Esophagus squamous epithelium (tissue), 5 donors: ENCODE results near the gene CD86. TPM values are rescaled to one million over a fixed set of nuclear protein-coding genes. Genes with fewer than 3 reads are reported as not detected.

Experiments
- DNase-seq: peaks from one replicate; lab custom pipeline; 2025; lab: John Stamatoyannopoulos, UW
- H3K27ac ChIP-seq, 4 donors: fragments of 200-600 bp; sonication (generic); one replicate each; pipeline ENCODE4 v1.5.1; 2016 to 2019; ENCODE audit warnings: mild to moderate bottlenecking in 1 of 4
- H3K27me3 ChIP-seq, 4 donors: fragments of 200-600 bp; sonication (generic); 1 replicate in 3 of 4; 2 replicates in 1 of 4; pipeline versions ENCODE4 v1.5.1 to v1.6.0; 2017 to 2021; ENCODE audit warnings: antibody characterized with exemption in 1 of 4
- H3K36me3 ChIP-seq, 3 donors: fragments of 200-600 bp; sonication (generic); one replicate each; pipeline ENCODE4 v1.5.1; 2016 to 2019
- H3K4me1 ChIP-seq, 3 donors: fragments of 200-600 bp; sonication (generic); one replicate each; pipeline ENCODE4 v1.5.1; 2017 to 2019
- H3K4me3 ChIP-seq, 4 donors: fragments of 200-600 bp; sonication (generic); 1 replicate in 3 of 4; 2 replicates in 1 of 4; pipeline ENCODE4 v1.5.1; 2016 to 2019; ENCODE audit warnings: mild to moderate bottlenecking in 2 of 4, moderate library complexity in 1 of 4
- H3K9me3 ChIP-seq, 3 donors: fragments of 200-600 bp; sonication (generic); one replicate each; pipeline ENCODE4 v1.5.1; 2016 to 2019
- CTCF ChIP-seq, 6 experiments: fragments of 450-650 bp in 4 of 6; fragments of 200-600 bp in 2 of 6; sonication (generic) in 2 of 6; IDR thresholded peaks; one replicate each; pipeline ENCODE4 v1.5.1; 2016 to 2019; ENCODE audit warnings: antibody characterized with exemption in 6 of 6, mild to moderate bottlenecking in 4 of 6, moderate library complexity in 4 of 6
- POLR2A ChIP-seq, 4 donors: fragments of 450-650 bp; IDR thresholded peaks; one replicate each; pipeline ENCODE4 v1.6.1; 2017; ENCODE audit warnings: antibody characterized with exemption in 4 of 4, mild to moderate bottlenecking in 4 of 4, moderate library complexity in 3 of 4
- WGBS, 2 donors: methylation state at CpG; one replicate each; pipeline ENCODE4 v1.1.5; 2018; 5-methylcytosine and 5-hydroxymethylcytosine counted together
- intact Hi-C: fragments of 100-400 bp; cut with DNase I; formaldehyde crosslinking; loops from one replicate; pipeline ENCODE4 v1.15.0; 2022
- total RNA-seq, 4 donors: library from RNA; depleted of rRNA; stranded (reverse); fragments of >200 nt; gene quantifications; one replicate each; pipeline ENCODE4 v1.1.0, GENCODE V29; 2016
- donor health status: DM: yes; HTN: yes; CAD: no.

Gene CD86
- total RNA-seq, 4 donors from 2014 or later = 0.42 to 11.1 (median 3.3) TPM

DNA sequence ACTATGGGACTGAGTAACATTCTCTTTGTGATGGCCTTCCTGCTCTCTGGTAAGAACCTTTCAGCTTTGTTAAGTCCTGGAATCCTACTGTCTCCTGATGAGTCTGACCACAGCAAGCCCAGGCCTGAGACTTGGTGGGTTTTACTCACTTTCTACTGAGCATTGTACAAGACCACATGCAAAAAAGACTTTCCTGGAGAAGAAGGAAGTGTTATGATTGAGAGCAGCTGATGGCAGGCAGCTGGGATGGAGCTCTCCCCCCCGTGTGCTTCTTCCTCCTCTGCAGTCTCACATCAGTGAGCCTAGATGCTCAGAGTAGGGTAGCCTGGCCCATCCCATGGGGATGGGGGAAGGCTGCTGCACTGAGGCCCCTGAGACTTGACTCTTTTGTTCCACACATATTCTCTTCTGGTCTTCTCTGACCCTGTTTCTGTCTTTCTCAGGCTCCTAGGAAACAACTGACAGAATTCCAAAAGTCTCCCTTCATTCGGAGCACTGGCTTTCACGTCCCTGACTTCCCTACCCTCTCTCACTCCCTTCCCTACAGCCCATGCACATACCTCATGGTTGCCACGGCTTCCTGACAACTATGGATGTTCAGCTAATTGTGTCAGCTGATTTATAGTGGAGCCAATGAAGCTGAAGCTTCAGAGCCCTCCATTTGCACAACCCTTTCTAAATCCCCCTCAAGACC lies 36.6 kb downstream of the CD86 start:
- Histone ChIP-seq H3K9me3 (no peaks in the 10 kb centered on the region), H3K4me1 (peaks cover 0 to 8% (median 0%) of the 10 kb centered on the region in 3 donors), H3K27ac (no peak overlapping the region), H3K36me3 (no peaks in the 10 kb centered on the region), H3K4me3 (no peak overlapping the region), H3K27me3 (no peaks in the 10 kb centered on the region)
- 54 to 79% methylated on average over 4 of the region's 4 CpGs for WGBS, 2 donors
- TF ChIP-seq POLR2A (IDR thresholded peaks at IDR 0.05) (no peak), CTCF (IDR thresholded peaks at IDR 0.05) (no peak)
- intact Hi-C loops = loop anchor here (10.0 kb wide), 1 partner anchor 207 kb away; no protein-coding TSS in a partner anchor
- no peak for DNase-seq

DNA sequence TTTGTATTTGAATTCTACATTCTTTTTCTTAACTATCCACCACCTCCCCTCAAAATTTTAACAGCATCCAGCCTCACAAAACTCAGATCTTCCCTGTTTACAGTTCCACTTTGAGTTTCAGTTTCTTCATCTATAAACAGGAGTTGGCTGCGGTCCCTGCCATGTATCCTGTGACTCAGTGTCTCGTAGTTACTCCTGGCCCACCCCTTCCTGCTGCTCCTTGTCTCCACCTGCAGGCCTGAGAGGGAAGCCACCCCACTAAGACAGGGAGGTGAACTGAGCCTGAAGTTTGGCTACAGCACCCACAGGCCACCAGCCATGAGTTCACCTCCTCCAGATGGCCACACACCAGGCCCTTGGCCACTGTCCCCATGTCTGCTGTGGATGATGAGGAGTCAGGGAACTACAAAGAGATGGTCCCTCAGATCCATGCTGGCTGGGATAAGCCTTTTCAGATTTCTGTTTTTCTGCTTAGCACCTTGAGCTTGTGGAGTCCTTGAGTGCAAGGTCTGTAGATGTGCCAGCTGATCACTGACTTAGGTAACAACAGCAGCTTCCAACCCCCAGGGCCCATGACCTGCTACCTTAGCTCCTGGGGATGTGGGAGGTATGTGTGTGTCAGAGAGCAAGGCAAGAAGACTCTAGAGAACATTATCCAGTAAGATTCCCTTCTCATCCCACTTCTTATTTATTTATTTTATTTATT lies 37.5 kb downstream of the CD86 start:
- Histone ChIP-seq H3K27ac (no peak overlapping the region), H3K27me3 (no peaks in the 10 kb centered on the region), H3K4me1 (peaks cover 0 to 8% (median 0%) of the 10 kb centered on the region in 3 donors), H3K9me3 (no peaks in the 10 kb centered on the region), H3K4me3 (no peak overlapping the region), H3K36me3 (no peaks in the 10 kb centered on the region)
- DNase-seq = no peak
- intact Hi-C loops = loop anchor here (10.0 kb wide), 1 partner anchor 208 kb away; no protein-coding TSS in a partner anchor
- TF ChIP-seq CTCF (IDR thresholded peaks at IDR 0.05) = peak in 5 of 6 experiments; percentile 26 to 80 (median 43)
- no peak for TF ChIP-seq POLR2A (IDR thresholded peaks at IDR 0.05)
- 37 to 39% methylated on average over 2 of the region's 2 CpGs for WGBS, 2 donors

- 78 to 84% methylated on average over 4 of the region's 4 CpGs for WGBS, 2 donors
- intact Hi-C loops = loop anchor here (10.0 kb wide), 1 partner anchor 209 kb away; no protein-coding TSS in a partner anchor
- no peaks in the 10 kb centered on the region for H3K9me3 ChIP-seq
- DNase-seq = no peak
- no peak overlapping the region for H3K4me3 ChIP-seq
- TF ChIP-seq POLR2A (IDR thresholded peaks at IDR 0.05) = no peak
- peaks cover 0 to 8% (median 0%) of the 10 kb centered on the region in 3 donors for H3K4me1 ChIP-seq
- no peak overlapping the region for H3K27ac ChIP-seq
- H3K27me3 ChIP-seq = no peaks in the 10 kb centered on the region
- H3K36me3 ChIP-seq = no peaks in the 10 kb centered on the region
Measured at GRCh38 chr3:122094125-122094524, 39.0 kb downstream of the CD86 start.

GRCh38 chr3:122094693-122095092 lies 39.5 kb downstream of the CD86 start:
- H3K4me3 ChIP-seq = no peak overlapping the region
- peaks cover 0 to 8% (median 0%) of the 10 kb centered on the region in 3 donors for H3K4me1 ChIP-seq
- intact Hi-C loops = loop anchor here (10.0 kb wide), 1 partner anchor 210 kb away; no protein-coding TSS in a partner anchor
- H3K27ac ChIP-seq = no peak overlapping the region
- WGBS, 2 donors = 66 to 85% methylated on average over 2 of the region's 2 CpGs
- H3K36me3 ChIP-seq = no peaks in the 10 kb centered on the region
- TF ChIP-seq POLR2A (IDR thresholded peaks at IDR 0.05) = no peak
- no peak for TF ChIP-seq CTCF (IDR thresholded peaks at IDR 0.05)
- H3K9me3 ChIP-seq = no peaks in the 10 kb centered on the region
- no peaks in the 10 kb centered on the region for H3K27me3 ChIP-seq
- no peak for DNase-seq

DNA sequence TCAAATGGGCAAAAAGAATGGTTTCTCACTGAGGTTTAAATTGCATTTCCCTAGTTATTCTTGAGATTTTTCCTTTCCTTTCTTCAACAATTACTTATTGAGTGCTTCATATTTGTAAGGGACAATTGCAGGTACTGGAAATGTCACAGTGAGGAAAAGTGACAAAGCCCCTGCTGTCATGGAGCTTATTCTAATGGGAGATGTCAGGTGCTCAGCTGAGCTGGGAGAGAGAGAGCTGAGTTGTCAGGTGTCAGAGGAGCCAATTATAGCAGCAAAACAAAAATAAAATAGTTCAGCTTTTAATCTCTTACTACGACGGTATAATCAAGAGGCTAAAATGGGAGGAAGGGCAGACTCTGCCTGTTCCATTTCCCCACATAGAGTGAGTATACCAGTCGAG lies 42.0 kb downstream of the CD86 start:
- H3K4me3 ChIP-seq = no peak overlapping the region
- no peaks in the 10 kb centered on the region for H3K9me3 ChIP-seq
- DNase-seq = no peak
- no peaks in the 10 kb centered on the region for H3K36me3 ChIP-seq
- WGBS, 2 donors = 67 to 77% methylated on average over 3 of the region's 3 CpGs
- intact Hi-C loops = loop anchor here (10.0 kb wide), 1 partner anchor 212 kb away; no protein-coding TSS in a partner anchor
- no peaks in the 10 kb centered on the region for H3K27me3 ChIP-seq
- no peak overlapping the region for H3K27ac ChIP-seq
- TF ChIP-seq POLR2A (IDR thresholded peaks at IDR 0.05) = no peak
- TF ChIP-seq CTCF (IDR thresholded peaks at IDR 0.05) = no peak
- H3K4me1 ChIP-seq = peaks cover 0 to 6% (median 0%) of the 10 kb centered on the region in 3 donors
